Esophagus mucosa (tissue), 1 donor: ENCODE results near the gene CNGA3. TPM values are rescaled to one million over a fixed set of nuclear protein-coding genes. Genes with fewer than 3 reads are reported as not detected.
"Not testable (repeated sequence)": the region's sequence is repeated elsewhere in the genome, so short reads cannot be mapped to it uniquely, and the experiment has no call there.

Experiments used
- ATAC-seq: fragments of 200-7000 bp; cut with Tn5 transposase; one replicate; pipeline ENCODE4 v1.9.1; 2020
- total RNA-seq: library from RNA; stranded (reverse); gene quantifications from one replicate; pipeline ENCODE4 v1.2.4, GENCODE V29; 2023
- donor health status: DM: yes; HTN: yes; CAD: no.

CNGA3 gene
- not detected for total RNA-seq

GRCh38 chr2:98346311-98347236 is at the start of gene CNGA3:
TSS of gene CNGA3 (plus strand) at chr2:98346456. CDS start at chr2:98369976, 23,520 bp downstream.
- no peak for ATAC-seq

GRCh38 chr2:98297817-98298682 is 48.2 kb upstream of the CNGA3 start:
- ATAC-seq: no peak

DNA sequence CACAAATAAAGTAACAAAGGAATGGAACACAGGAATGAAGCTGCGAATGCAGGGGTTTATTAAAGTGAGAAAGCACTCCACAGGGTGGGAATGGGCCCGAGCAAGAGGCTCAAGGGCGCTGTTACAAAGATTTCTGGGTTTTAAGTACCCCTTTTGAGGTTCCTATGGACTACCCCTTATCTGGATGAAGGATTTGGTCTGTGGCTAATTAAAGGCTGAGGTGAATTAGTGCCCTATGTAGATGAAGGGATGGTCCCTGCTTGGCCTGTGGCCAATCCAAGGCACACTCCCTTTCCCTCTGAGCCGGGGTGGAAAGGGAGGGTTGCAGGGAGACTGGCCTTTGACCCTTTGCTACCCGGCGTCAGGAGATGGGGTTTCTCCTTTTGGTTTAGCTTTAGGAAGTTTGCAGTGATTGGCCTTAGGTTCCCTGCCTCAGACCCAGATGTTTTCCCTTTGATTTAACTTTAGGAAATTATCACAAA is 47.5 kb upstream of the CNGA3 start:
- no peak for ATAC-seq

DNA sequence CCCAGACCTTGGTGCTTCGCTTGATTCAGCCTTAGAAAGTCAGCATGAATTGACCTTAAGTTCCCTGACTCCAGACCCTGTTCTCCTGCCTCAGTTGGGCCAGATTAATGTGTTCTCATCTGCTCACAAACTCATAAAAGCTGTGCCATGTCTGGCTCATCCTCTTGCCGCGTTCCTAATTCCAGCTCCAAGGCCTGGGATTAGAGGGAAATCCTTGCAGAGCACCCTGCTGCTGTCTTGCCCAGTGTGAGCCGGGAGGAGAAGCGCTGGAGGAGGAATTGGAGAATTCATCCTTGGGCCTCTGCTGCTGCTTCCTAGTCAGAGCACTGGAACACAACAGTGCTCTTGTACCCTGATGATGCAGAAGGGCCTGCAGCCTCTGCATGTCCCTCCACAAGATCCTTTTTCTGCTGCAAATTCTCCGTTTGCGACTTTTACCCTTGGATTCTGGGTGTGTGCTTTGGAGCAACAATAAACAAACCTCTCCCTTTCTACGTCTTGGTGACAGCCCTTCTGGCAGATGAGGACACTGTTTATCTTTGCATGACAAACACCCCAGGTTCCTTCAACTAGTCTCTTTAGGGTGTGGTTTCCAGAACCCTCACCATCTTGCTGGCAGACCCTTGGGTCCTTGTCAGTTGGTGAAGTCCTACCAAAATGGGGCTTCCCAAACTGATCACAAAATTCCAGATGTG is 46.9 kb upstream of the CNGA3 start:
- ATAC-seq: no peak

DNA sequence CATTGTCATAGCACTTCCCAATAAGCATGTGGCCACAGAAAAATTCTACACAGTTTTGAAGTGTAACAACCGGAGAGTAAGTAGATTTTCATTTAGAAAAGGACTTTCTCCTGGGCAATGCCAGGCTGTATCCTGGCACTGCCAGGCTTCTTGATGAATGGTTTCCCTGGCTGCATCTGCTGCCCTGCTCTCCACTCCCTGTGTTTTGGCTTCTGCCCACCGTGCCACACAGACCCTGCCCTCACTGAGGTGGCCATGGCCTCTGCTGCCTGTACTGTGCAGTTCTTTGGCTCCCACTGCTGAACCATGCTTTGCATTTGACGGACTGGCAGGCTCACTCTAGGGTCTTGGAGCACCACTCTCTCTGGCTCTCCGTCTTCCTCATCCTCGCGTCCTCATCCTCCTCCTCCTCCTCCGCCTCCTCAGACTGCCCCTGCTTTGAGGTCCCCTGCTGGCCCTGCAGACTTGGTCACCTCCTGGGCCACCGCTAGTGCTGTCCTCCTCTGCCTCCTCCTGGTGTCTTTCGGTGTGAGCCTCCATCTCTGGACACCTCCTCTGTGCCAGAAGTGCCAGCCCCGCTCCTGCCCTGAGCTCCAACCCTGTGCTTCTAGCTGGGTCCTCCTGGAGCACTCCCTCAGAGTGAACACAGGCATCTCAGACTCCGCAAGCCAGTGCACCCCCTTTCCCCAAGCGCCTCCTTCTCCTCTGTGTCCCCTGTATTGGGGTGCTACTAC is 45.9 kb upstream of the CNGA3 start:
- no peak for ATAC-seq

DNA sequence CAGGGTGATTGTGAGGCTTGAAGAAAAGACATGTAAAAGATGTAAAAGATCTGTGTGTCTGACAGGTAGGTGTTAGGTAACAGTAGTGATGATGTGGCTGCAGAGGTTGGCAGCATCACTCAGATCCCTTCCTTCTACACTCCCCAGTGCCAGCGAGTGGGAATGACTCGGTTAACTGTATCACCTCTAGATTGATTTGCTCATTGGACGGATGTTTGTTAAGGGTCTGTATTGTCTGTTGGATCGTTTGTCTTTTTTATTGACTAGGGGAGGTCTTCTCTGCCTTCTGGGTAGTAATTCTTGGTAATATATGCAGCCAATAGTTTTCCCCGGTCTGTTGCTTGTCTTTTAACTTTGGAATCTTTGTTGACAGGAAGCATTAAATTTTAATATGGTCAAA is 44.8 kb upstream of the CNGA3 start:
- no peak for ATAC-seq

GRCh38 chr2:98307131-98307696 is 39.0 kb upstream of the CNGA3 start:
- not testable (repeated sequence) for ATAC-seq

DNA sequence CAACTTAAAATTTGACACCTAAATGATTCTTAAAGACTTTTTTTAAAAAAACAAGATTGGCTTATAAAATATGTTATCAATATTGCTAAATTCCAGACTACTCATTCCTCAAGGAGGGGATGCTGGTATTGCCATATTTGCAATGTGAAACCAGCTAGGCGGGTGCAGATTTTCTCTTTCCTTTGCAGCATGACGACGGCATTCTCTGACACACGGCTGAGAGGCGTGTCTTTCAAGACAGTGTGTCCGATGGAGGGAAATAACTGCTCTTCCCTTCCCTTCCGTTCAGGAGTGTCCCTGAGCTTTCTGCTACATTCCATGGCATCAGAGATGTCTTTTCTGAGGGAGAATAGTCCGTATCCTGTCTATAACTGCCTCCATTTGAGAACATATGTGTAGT is 38.2 kb upstream of the CNGA3 start:
- ATAC-seq: peak; percentile 66

DNA sequence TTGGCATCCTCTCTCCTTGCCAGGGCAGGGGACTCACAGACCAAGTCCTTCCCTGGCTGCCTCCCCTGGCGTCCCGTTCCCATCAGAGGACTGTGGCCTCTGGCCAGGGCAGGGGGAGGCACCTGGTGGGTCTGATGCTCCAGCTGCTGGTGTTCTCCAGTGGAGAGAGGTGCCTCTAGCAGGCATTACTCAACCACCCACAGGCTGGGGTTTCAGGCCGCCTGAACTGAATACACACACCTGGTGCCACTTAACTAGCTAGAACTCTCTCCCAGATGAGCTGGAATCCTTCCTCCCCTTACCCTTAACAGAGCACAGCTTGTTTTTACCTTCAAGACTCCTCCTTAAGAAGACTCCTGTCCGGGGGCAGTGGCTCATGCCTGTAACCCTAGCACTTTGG is 37.7 kb upstream of the CNGA3 start:
- no peak for ATAC-seq

- ATAC-seq: no peak
Measured at GRCh38 chr2:98309580-98309979, 36.7 kb upstream of the CNGA3 start.

GRCh38 chr2:98310010-98310409 is 36.2 kb upstream of the CNGA3 start:
- no peak for ATAC-seq

GRCh38 chr2:98311090-98311489 is 35.2 kb upstream of the CNGA3 start:
- ATAC-seq: no peak

- ATAC-seq: no peak
Measured at GRCh38 chr2:98311771-98312545, 34.3 kb upstream of the CNGA3 start.

- ATAC-seq: no peak
Measured at GRCh38 chr2:98313492-98314250, 32.6 kb upstream of the CNGA3 start.

GRCh38 chr2:98314251-98314650 is 32.0 kb upstream of the CNGA3 start:
- no peak for ATAC-seq

DNA sequence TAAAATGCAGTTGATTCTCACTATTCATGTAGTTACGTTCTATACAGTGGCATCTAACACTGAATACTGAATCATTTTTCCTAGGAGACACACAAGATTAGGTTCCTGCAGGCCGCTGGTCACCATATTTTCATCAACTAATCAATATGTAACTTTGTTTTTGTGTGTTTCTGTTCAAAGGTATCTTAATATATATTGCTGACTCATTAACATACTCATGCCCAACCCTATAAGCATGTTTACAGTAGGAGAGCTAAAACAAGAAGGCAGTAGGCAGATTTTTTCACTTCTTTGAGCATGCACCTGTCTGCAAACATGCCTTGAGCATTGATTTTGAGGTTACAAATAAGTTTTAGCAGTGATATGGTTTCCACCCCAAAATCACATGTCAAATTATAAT is 30.3 kb upstream of the CNGA3 start:
- no peak for ATAC-seq

- ATAC-seq: no peak
Measured at GRCh38 chr2:98317214-98317613, 29.0 kb upstream of the CNGA3 start.

GRCh38 chr2:98320171-98320570 is 26.1 kb upstream of the CNGA3 start:
- ATAC-seq: not testable (repeated sequence)

GRCh38 chr2:98324181-98324580 is 22.1 kb upstream of the CNGA3 start:
- no peak for ATAC-seq

DNA sequence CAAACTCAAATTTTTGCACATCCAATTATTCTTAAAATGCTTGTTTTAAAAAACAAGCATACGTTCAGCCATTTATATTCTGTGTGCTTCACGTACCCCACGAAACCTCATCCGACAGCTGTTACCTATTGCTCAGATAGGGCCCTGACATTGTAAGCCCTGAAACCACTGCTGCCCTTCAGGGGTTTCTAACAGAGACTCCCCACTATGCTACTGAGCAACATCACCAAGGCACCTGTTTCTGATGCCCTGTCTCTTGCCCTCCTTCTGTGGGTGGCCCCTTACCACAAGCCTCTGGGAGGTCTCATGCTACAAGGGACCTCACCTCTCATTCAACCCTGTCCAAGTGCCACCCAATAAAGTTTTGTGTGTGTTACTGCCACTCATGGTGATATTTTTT is 18.5 kb upstream of the CNGA3 start:
- ATAC-seq: no peak
